Measurements from ENCODE around the gene EDEM3. TPM values are rescaled to one million over a fixed set of nuclear protein-coding genes. Genes with fewer than 3 reads are reported as not detected.

The EDEM3 gene
- polyA plus RNA-seq, 1 donor (not counting 4 experiments of a cell fraction or from before 2014, with no cell fraction given) = 23.6 TPM

DNA sequence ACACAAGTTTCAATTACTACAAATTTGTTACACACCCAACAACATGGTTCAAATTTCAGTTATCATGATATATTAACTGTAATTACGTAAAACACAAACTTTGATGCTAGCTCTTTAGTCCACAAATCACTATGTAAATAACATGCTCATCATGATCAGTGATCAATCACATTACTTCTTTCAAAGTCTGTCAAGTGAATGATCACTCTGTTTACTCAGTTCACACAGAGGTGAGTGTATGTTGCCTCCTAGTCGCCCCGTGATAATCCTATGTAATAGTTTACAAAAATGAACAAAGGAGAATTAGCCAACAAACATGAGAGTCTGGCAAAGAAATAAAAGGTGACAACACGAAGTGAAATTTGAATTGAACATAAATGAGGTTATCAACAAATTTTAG, 14.3 kb downstream of the EDEM3 start:
- no peaks in the 10 kb centered on the region for H3K9me1 ChIP-seq (ENCODE audit: control insufficient read depth, extremely low read depth, insufficient read depth, low read length)
- no peak overlapping the region for H3K4me2 ChIP-seq (ENCODE audit: control insufficient read depth, extremely low read depth, insufficient read depth, low read depth, low read length)
- dilution Hi-C loops (cut with MboI; ENCODE audit: extremely low pct_ligation_motif_present, low sequenced_read_pairs) = no loop called here
- no peaks in the 10 kb centered on the region for H3K4me1 ChIP-seq (ENCODE audit: control insufficient read depth, extremely low read depth, insufficient read depth, low read length)
- no peak overlapping the region for H3K9ac ChIP-seq (ENCODE audit: control insufficient read depth, extremely low read depth, insufficient read depth, low read length)
- H3K27ac ChIP-seq (ENCODE audit: control insufficient read depth, insufficient read depth, low read length) = no peak overlapping the region
- H3K27me3 ChIP-seq (ENCODE audit: control insufficient read depth, extremely low read depth, insufficient read depth, low read length) = no peaks in the 10 kb centered on the region
- H4K20me1 ChIP-seq (ENCODE audit: control insufficient read depth, extremely low read depth, insufficient read depth, low read length) = no peaks in the 10 kb centered on the region
- no peak for TF ChIP-seq EZH2 (IDR thresholded peaks at IDR 0.05; ENCODE audit: low read length)
- TF ChIP-seq, protein P1, sequence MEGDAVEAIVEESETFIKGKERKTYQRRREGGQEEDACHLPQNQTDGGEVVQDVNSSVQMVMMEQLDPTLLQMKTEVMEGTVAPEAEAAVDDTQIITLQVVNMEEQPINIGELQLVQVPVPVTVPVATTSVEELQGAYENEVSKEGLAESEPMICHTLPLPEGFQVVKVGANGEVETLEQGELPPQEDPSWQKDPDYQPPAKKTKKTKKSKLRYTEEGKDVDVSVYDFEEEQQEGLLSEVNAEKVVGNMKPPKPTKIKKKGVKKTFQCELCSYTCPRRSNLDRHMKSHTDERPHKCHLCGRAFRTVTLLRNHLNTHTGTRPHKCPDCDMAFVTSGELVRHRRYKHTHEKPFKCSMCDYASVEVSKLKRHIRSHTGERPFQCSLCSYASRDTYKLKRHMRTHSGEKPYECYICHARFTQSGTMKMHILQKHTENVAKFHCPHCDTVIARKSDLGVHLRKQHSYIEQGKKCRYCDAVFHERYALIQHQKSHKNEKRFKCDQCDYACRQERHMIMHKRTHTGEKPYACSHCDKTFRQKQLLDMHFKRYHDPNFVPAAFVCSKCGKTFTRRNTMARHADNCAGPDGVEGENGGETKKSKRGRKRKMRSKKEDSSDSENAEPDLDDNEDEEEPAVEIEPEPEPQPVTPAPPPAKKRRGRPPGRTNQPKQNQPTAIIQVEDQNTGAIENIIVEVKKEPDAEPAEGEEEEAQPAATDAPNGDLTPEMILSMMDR (optimal IDR thresholded peaks at IDR 0.05 in 1 of 3, IDR thresholded peaks at IDR 0.05 in 1 of 3, conservative IDR thresholded peaks at IDR 0.05 in 1 of 3; ENCODE audit: extremely low read depth in 1 of 3, insufficient read depth in 2 of 3, low read length in 3 of 3) = no peak
- H3K9me3 ChIP-seq (ENCODE audit: control insufficient read depth, low read depth, low read length) = no peaks in the 10 kb centered on the region
- H3K36me3 ChIP-seq (ENCODE audit: control insufficient read depth in 2 of 2, extremely low read depth in 1 of 2, insufficient read depth in 2 of 2, low read length in 2 of 2) = peaks cover 0 to 4% of the 10 kb centered on the region in 2 experiments
- FAIRE-seq (no peak), DNase-seq (ENCODE audit: low read depth, low spot score) (no peak)
- no peaks in the 10 kb centered on the region for H3K79me2 ChIP-seq (ENCODE audit: control insufficient read depth, insufficient read depth, low read length)
- H2AFZ ChIP-seq (ENCODE audit: control insufficient read depth, low read length) = no peak overlapping the region
- no peak overlapping the region for H3K4me3 ChIP-seq (ENCODE audit: control insufficient read depth in 2 of 3, extremely low read depth in 1 of 3, insufficient read depth in 2 of 3, low read depth in 1 of 3, low read length in 3 of 3)

DNA sequence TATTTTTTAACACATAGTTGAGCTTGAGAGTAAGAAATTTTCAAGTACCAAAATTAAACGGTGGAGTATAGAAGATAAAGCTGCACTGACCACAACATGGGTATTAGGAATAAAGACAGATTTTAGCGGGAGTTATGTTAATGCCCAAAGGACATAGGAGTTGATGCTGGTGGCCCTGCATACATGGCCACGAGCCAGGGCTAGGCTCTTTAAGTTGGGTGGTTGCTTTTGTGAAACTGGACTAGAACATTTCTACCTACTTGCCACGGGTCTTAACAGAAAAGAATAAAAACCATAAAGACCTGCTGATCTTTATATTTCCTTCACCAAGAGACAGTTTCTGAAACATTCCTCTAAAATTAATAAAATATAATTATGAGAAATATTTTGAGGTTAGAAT, 14.9 kb downstream of the EDEM3 start:
- FAIRE-seq = no peak
- no peak overlapping the region for H3K9ac ChIP-seq (ENCODE audit: control insufficient read depth, extremely low read depth, insufficient read depth, low read length)
- dilution Hi-C loops (cut with MboI; ENCODE audit: extremely low pct_ligation_motif_present, low sequenced_read_pairs) = no loop called here
- H3K9me3 ChIP-seq (ENCODE audit: control insufficient read depth, low read depth, low read length) = no peaks in the 10 kb centered on the region
- no peaks in the 10 kb centered on the region for H3K4me1 ChIP-seq (ENCODE audit: control insufficient read depth, extremely low read depth, insufficient read depth, low read length)
- no peaks in the 10 kb centered on the region for H4K20me1 ChIP-seq (ENCODE audit: control insufficient read depth, extremely low read depth, insufficient read depth, low read length)
- H3K36me3 ChIP-seq (ENCODE audit: control insufficient read depth in 2 of 2, extremely low read depth in 1 of 2, insufficient read depth in 2 of 2, low read length in 2 of 2) = peaks cover 0 to 4% of the 10 kb centered on the region in 2 experiments
- no peak overlapping the region for H3K4me3 ChIP-seq (ENCODE audit: control insufficient read depth in 2 of 3, extremely low read depth in 1 of 3, insufficient read depth in 2 of 3, low read depth in 1 of 3, low read length in 3 of 3)
- no peak overlapping the region for H3K4me2 ChIP-seq (ENCODE audit: control insufficient read depth, extremely low read depth, insufficient read depth, low read depth, low read length)
- TF ChIP-seq EZH2 (IDR thresholded peaks at IDR 0.05; ENCODE audit: low read length) = no peak
- TF ChIP-seq, protein P1 (optimal IDR thresholded peaks at IDR 0.05 in 1 of 3, IDR thresholded peaks at IDR 0.05 in 1 of 3, conservative IDR thresholded peaks at IDR 0.05 in 1 of 3; ENCODE audit: extremely low read depth in 1 of 3, insufficient read depth in 2 of 3, low read length in 3 of 3) = no peak
- H3K9me1 ChIP-seq (ENCODE audit: control insufficient read depth, extremely low read depth, insufficient read depth, low read length) = no peaks in the 10 kb centered on the region
- no peak for DNase-seq (ENCODE audit: low read depth, low spot score)
- H3K79me2 ChIP-seq (ENCODE audit: control insufficient read depth, insufficient read depth, low read length) = no peaks in the 10 kb centered on the region
- H2AFZ ChIP-seq (ENCODE audit: control insufficient read depth, low read length) = no peak overlapping the region
- H3K27ac ChIP-seq (ENCODE audit: control insufficient read depth, insufficient read depth, low read length) = no peak overlapping the region
- no peaks in the 10 kb centered on the region for H3K27me3 ChIP-seq (ENCODE audit: control insufficient read depth, extremely low read depth, insufficient read depth, low read length)

All from keratinocyte (primary cell).